ENCODE results near the gene DNAJC2. TPM values are rescaled to one million over a fixed set of nuclear protein-coding genes. Genes with fewer than 3 reads are reported as not detected.

DNAJC2 gene
- total and polyA plus RNA-seq, 8 donors, result 12.9 to 56.2 (median 49.1) TPM

GRCh38 chr7:103341466-103341865 lies 3.1 kb downstream of the DNAJC2 start:
- Histone ChIP-seq H3K9me3 (no peaks in the 10 kb centered on the region), H3K4me3 (no peak overlapping the region), H3K27me3 (no peaks in the 10 kb centered on the region), H3K36me3 (peaks cover 0 to 52% of the 10 kb centered on the region in 2 donors), H3K27ac (no peak overlapping the region), H3K4me1 (peaks cover 0 to 34% of the 10 kb centered on the region in 2 donors)
- TF ChIP-seq CTCF (IDR thresholded peaks at IDR 0.05), result no peak
- intact Hi-C loops (cut with DNase I), result no loop called here
- ATAC-seq (no peak), DNase-seq (no peak)

- Histone ChIP-seq H3K9me3 (no peaks in the 10 kb centered on the region), H3K27ac (no peak overlapping the region), H3K4me3 (no peak overlapping the region), H3K4me1 (peaks cover 0 to 27% of the 10 kb centered on the region in 2 donors), H3K36me3 (peaks cover 0 to 78% of the 10 kb centered on the region in 2 donors), H3K27me3 (no peaks in the 10 kb centered on the region)
- ATAC-seq (no peak), DNase-seq (no peak)
- TF ChIP-seq CTCF (IDR thresholded peaks at IDR 0.05), result no peak
- intact Hi-C loops (cut with DNase I), result no loop called here
These were observed 5.7 kb downstream of the DNAJC2 start for GRCh38 chr7:103338864-103339263.

GRCh38 chr7:103336761-103337160 lies 7.8 kb downstream of the DNAJC2 start:
- DNase-seq, result no peak
- Histone ChIP-seq H3K9me3 (no peaks in the 10 kb centered on the region), H3K27ac (no peak overlapping the region), H3K4me1 (peaks cover 0 to 10% of the 10 kb centered on the region in 2 donors), H3K27me3 (no peaks in the 10 kb centered on the region), H3K4me3 (no peak overlapping the region), H3K36me3 (peaks cover 0 to 89% of the 10 kb centered on the region in 2 donors)
- ATAC-seq, result no peak
- intact Hi-C loops (cut with DNase I), result no loop called here
- TF ChIP-seq CTCF (IDR thresholded peaks at IDR 0.05), result no peak

GRCh38 chr7:103325744-103326143 lies 18.8 kb downstream of the DNAJC2 start:
- ATAC-seq, result no peak
- Histone ChIP-seq H3K36me3 (peaks cover 2 to 76% of the 10 kb centered on the region in 2 donors), H3K4me3 (no peak overlapping the region), H3K27ac (no peak overlapping the region), H3K27me3 (no peaks in the 10 kb centered on the region), H3K4me1 (no peaks in the 10 kb centered on the region), H3K9me3 (no peaks in the 10 kb centered on the region)
- intact Hi-C loops (cut with DNase I), result no loop called here
- no peak for TF ChIP-seq CTCF (IDR thresholded peaks at IDR 0.05)
- DNase-seq, result no peak

- H3K9me3 ChIP-seq, result no peaks in the 10 kb centered on the region
- peaks cover 2 to 100% of the 10 kb centered on the region in 2 donors for H3K36me3 ChIP-seq
- H3K4me3 ChIP-seq, result no peak overlapping the region
- DNase-seq (no peak), ATAC-seq (no peak)
- no peaks in the 10 kb centered on the region for H3K4me1 ChIP-seq
- TF ChIP-seq CTCF (IDR thresholded peaks at IDR 0.05), result no peak
- intact Hi-C loops (cut with DNase I), result no loop called here
- H3K27me3 ChIP-seq, result no peaks in the 10 kb centered on the region
- no peak overlapping the region for H3K27ac ChIP-seq
These were observed 27.6 kb downstream of the DNAJC2 start for GRCh38 chr7:103317009-103317408.

Measured in left lung (tissue), 10 donors.